Measurements from ENCODE around the gene MUC22.

MUC22 gene

GRCh38 chr6:31070711-31071197 is 60.5 kb downstream of the MUC22 start:
- H3K27ac ChIP-seq = no peak overlapping the region
- no peak overlapping the region for H3K4me3 ChIP-seq
- DNase-seq (ENCODE audit: low read depth, low spot score) = no peak
- H3K36me3 ChIP-seq (ENCODE audit: insufficient read depth, low read length) = no peaks in the 10 kb centered on the region
- H3K9me3 ChIP-seq (ENCODE audit: low read depth, low read length) = no peaks in the 10 kb centered on the region
- H3K9ac ChIP-seq (ENCODE audit: insufficient read length) = no peak overlapping the region
- no peak for TF ChIP-seq EZH2 (IDR thresholded peaks at IDR 0.05)
- TF ChIP-seq POLR2AphosphoS5 (IDR thresholded peaks at IDR 0.05; ENCODE audit: borderline replicate concordance, low read depth, low read length) = no peak
- no peak for TF ChIP-seq FOXP2 (optimal IDR thresholded peaks at IDR 0.05; ENCODE audit: control extremely low read depth, extremely low read length, insufficient read depth)

DNA sequence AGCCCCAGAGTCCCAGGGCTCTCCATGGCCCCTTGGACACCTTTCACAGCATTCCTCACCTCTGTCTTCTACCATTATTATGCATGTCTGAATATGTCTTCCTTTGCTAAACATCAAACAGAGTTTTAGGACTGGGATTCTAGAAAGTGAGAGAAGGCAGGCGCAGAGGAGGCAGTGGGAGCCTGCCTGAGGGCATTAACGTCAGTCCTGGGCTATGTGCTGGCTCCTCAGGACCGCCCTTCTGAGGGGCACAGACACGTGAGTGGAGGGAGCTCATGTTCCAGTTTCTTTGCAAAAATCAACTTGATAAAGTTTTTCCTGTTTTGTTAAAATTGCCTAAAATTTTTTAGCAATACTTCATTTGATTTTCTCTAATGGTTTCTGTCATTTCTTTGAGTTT is 64.1 kb downstream of the MUC22 start:
- no peak for TF ChIP-seq POLR2AphosphoS5 (IDR thresholded peaks at IDR 0.05; ENCODE audit: borderline replicate concordance, low read depth, low read length)
- no peak for TF ChIP-seq FOXP2 (optimal IDR thresholded peaks at IDR 0.05; ENCODE audit: control extremely low read depth, extremely low read length, insufficient read depth)
- no peak for TF ChIP-seq EZH2 (IDR thresholded peaks at IDR 0.05)
- no peaks in the 10 kb centered on the region for H3K36me3 ChIP-seq (ENCODE audit: insufficient read depth, low read length)
- no peak overlapping the region for H3K27ac ChIP-seq
- no peak overlapping the region for H3K9ac ChIP-seq (ENCODE audit: insufficient read length)
- H3K9me3 ChIP-seq (ENCODE audit: low read depth, low read length) = no peaks in the 10 kb centered on the region
- DNase-seq (ENCODE audit: low read depth, low spot score) = no peak
- H3K4me3 ChIP-seq = no peak overlapping the region

- Histone ChIP-seq H3K9ac (ENCODE audit: insufficient read length) (no peak overlapping the region), H3K36me3 (ENCODE audit: insufficient read depth, low read length) (no peaks in the 10 kb centered on the region), H3K9me3 (ENCODE audit: low read depth, low read length) (no peaks in the 10 kb centered on the region), H3K27ac (no peak overlapping the region), H3K4me3 (no peak overlapping the region)
- no peak for TF ChIP-seq POLR2AphosphoS5 (IDR thresholded peaks at IDR 0.05; ENCODE audit: borderline replicate concordance, low read depth, low read length)
- no peak for TF ChIP-seq EZH2 (IDR thresholded peaks at IDR 0.05)
- TF ChIP-seq FOXP2 (optimal IDR thresholded peaks at IDR 0.05; ENCODE audit: control extremely low read depth, extremely low read length, insufficient read depth) = no peak
- no peak for DNase-seq (ENCODE audit: low read depth, low spot score)
These were observed 65.3 kb downstream of the MUC22 start for GRCh38 chr6:31075528-31075927.

DNA sequence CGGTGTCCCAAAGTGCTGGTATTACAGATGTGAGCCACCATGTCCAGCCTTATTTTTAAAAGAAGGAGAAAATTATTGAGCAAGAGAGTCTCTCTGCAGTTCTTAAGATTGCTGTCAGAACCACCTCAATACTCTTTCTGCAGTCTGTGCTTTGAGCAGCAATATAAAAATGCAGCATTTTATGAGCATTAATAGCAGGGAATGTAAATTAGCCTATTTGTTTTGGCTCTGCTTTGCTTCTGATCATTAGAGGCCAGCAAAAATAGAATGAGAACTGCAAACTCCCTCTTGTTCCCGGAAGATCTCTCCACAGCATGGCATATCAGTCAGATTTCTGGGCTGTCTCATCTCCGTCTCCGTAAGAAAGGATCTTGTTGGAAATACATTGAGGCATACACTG is 66.3 kb downstream of the MUC22 start:
- Histone ChIP-seq H3K36me3 (ENCODE audit: insufficient read depth, low read length) (no peaks in the 10 kb centered on the region), H3K27ac (no peak overlapping the region), H3K9me3 (ENCODE audit: low read depth, low read length) (no peaks in the 10 kb centered on the region), H3K4me3 (no peak overlapping the region), H3K9ac (ENCODE audit: insufficient read length) (no peak overlapping the region)
- TF ChIP-seq POLR2AphosphoS5 (IDR thresholded peaks at IDR 0.05; ENCODE audit: borderline replicate concordance, low read depth, low read length) (no peak), FOXP2 (optimal IDR thresholded peaks at IDR 0.05; ENCODE audit: control extremely low read depth, extremely low read length, insufficient read depth) (no peak), EZH2 (IDR thresholded peaks at IDR 0.05) (no peak)
- no peak for DNase-seq (ENCODE audit: low read depth, low spot score)

DNA sequence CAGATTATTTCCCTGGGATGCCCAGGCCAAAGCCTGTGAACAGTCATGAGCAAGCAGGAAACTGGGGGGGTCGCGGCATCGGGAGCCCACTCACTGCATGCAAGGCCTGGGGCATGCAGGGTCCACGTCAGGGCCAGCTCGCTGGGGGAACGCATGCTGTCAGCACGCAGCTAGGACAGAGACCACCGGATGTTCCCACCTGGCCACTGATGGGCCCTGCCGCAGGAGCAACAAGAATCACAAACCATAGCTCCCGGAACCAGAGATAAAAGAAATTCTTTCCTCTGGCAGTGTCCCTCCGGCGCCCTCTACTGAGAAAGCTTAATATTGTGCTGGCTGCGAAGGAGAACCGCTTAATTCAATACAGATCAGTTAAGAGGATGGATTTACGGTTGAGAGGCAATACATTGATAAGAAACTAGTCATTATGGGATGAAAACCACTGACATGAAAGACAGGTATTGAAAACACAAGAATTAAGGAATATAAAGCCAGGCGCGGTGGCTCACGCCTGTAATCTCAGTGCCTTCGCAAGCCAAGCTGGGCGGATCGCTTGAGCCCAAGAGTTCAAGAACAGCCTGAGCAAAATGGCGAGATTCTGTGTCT is 69.5 kb downstream of the MUC22 start:
- Histone ChIP-seq H3K4me3 (no peak overlapping the region), H3K9ac (ENCODE audit: insufficient read length) (no peak overlapping the region), H3K27ac (no peak overlapping the region), H3K9me3 (ENCODE audit: low read depth, low read length) (no peaks in the 10 kb centered on the region), H3K36me3 (ENCODE audit: insufficient read depth, low read length) (no peaks in the 10 kb centered on the region)
- no peak for DNase-seq (ENCODE audit: low read depth, low spot score)
- no peak for TF ChIP-seq POLR2AphosphoS5 (IDR thresholded peaks at IDR 0.05; ENCODE audit: borderline replicate concordance, low read depth, low read length)
- no peak for TF ChIP-seq EZH2 (IDR thresholded peaks at IDR 0.05)
- TF ChIP-seq FOXP2 (optimal IDR thresholded peaks at IDR 0.05; ENCODE audit: control extremely low read depth, extremely low read length, insufficient read depth) = no peak

DNA sequence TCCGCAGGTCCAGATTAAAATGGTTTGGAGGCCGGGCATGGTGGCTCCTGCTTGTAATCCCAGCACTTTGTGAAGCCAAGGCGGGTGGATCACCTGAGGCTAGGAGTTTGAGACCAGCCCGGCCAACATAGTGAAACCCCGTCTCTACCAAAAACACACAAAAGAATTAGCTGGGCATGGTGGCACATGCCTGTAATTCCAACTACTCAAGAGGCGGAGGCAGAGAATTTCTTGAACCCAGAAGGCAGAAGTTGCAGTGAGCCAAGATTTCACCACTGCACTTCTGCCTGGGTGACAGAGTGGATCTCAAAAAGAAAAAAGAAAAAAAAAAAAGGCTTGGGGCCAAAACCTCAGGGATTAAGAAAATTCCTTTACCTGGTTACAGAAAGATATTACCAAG is 71.6 kb downstream of the MUC22 start:
- no peak overlapping the region for H3K27ac ChIP-seq
- H3K36me3 ChIP-seq (ENCODE audit: insufficient read depth, low read length) = no peaks in the 10 kb centered on the region
- no peak for TF ChIP-seq POLR2AphosphoS5 (IDR thresholded peaks at IDR 0.05; ENCODE audit: borderline replicate concordance, low read depth, low read length)
- TF ChIP-seq EZH2 (IDR thresholded peaks at IDR 0.05) = no peak
- TF ChIP-seq FOXP2 (optimal IDR thresholded peaks at IDR 0.05; ENCODE audit: control extremely low read depth, extremely low read length, insufficient read depth) = no peak

GRCh38 chr6:31083742-31084354 is 73.6 kb downstream of the MUC22 start:
- TF ChIP-seq POLR2AphosphoS5 (IDR thresholded peaks at IDR 0.05; ENCODE audit: borderline replicate concordance, low read depth, low read length) (no peak), EZH2 (IDR thresholded peaks at IDR 0.05) (no peak), FOXP2 (optimal IDR thresholded peaks at IDR 0.05; ENCODE audit: control extremely low read depth, extremely low read length, insufficient read depth) (no peak)
- Histone ChIP-seq H3K9ac (ENCODE audit: insufficient read length) (no peak overlapping the region), H3K36me3 (ENCODE audit: insufficient read depth, low read length) (no peaks in the 10 kb centered on the region), H3K4me3 (no peak overlapping the region), H3K27ac (no peak overlapping the region), H3K9me3 (ENCODE audit: low read depth, low read length) (no peaks in the 10 kb centered on the region)
- DNase-seq (ENCODE audit: low read depth, low spot score) = no peak

More for the DNA sequence above, 71.6 kb downstream of the MUC22 start:
- Histone ChIP-seq H3K9ac (ENCODE audit: insufficient read length) (no peak overlapping the region), H3K9me3 (ENCODE audit: low read depth, low read length) (no peaks in the 10 kb centered on the region), H3K4me3 (no peak overlapping the region)
- no peak for DNase-seq (ENCODE audit: low read depth, low spot score)

Measured in SK-N-MC (cell line).